Measurements from ENCODE around the gene THRSP. TPM values are rescaled to one million over a fixed set of nuclear protein-coding genes. Genes with fewer than 3 reads are reported as not detected.

Gene THRSP
- total RNA-seq, 1 donor from 2014 or later = not detected

- Mint-ChIP-seq H3K9me3 (no peaks in the 10 kb centered on the region), H3K27me3 (no peaks in the 10 kb centered on the region), H3K36me3 (no peaks in the 10 kb centered on the region), H3K27ac (peak overlapping the region; percentile 75), H3K4me3 (peak overlapping the region; percentile 34), H3K4me1 (ENCODE audit: unreplicated experiment) (peaks cover 15% of the 10 kb centered on the region)
- DNase-seq (ENCODE audit: extremely low spot score, unreplicated experiment) = no peak
- no peak for TF ChIP-seq CTCF (conservative IDR thresholded peaks at IDR 0.05)
These were observed 33.0 kb upstream of the THRSP start for GRCh38 chr11:78030429-78031325.

GRCh38 chr11:78031629-78032028 is 32.0 kb upstream of the THRSP start:
- Mint-ChIP-seq H3K27ac (no peak overlapping the region), H3K36me3 (no peaks in the 10 kb centered on the region), H3K4me3 (no peak overlapping the region), H3K4me1 (ENCODE audit: unreplicated experiment) (peaks cover 15% of the 10 kb centered on the region), H3K27me3 (no peaks in the 10 kb centered on the region), H3K9me3 (no peaks in the 10 kb centered on the region)
- no peak for TF ChIP-seq CTCF (conservative IDR thresholded peaks at IDR 0.05)
- no peak for DNase-seq (ENCODE audit: extremely low spot score, unreplicated experiment)

GRCh38 chr11:78032090-78032489 is 31.6 kb upstream of the THRSP start:
- Mint-ChIP-seq H3K4me1 (ENCODE audit: unreplicated experiment) (peaks cover 17% of the 10 kb centered on the region), H3K27me3 (no peaks in the 10 kb centered on the region), H3K9me3 (no peaks in the 10 kb centered on the region), H3K36me3 (no peaks in the 10 kb centered on the region), H3K4me3 (no peak overlapping the region), H3K27ac (no peak overlapping the region)
- DNase-seq (ENCODE audit: extremely low spot score, unreplicated experiment) = no peak
- TF ChIP-seq CTCF (conservative IDR thresholded peaks at IDR 0.05) = no peak

- no peak for TF ChIP-seq CTCF (conservative IDR thresholded peaks at IDR 0.05)
- no peak overlapping the region for H3K27ac Mint-ChIP-seq
- no peaks in the 10 kb centered on the region for H3K9me3 Mint-ChIP-seq
- no peak overlapping the region for H3K4me3 Mint-ChIP-seq
- no peaks in the 10 kb centered on the region for H3K27me3 Mint-ChIP-seq
- H3K36me3 Mint-ChIP-seq = no peaks in the 10 kb centered on the region
- DNase-seq (ENCODE audit: extremely low spot score, unreplicated experiment) = no peak
- H3K4me1 Mint-ChIP-seq (ENCODE audit: unreplicated experiment) = peaks cover 19% of the 10 kb centered on the region
These were observed 30.6 kb upstream of the THRSP start for GRCh38 chr11:78033040-78033439.

- H3K4me1 Mint-ChIP-seq (ENCODE audit: unreplicated experiment) = peaks cover 17% of the 10 kb centered on the region
- no peak for TF ChIP-seq CTCF (conservative IDR thresholded peaks at IDR 0.05)
- no peaks in the 10 kb centered on the region for H3K9me3 Mint-ChIP-seq
- no peak overlapping the region for H3K4me3 Mint-ChIP-seq
- H3K36me3 Mint-ChIP-seq = no peaks in the 10 kb centered on the region
- DNase-seq (ENCODE audit: extremely low spot score, unreplicated experiment) = no peak
- no peak overlapping the region for H3K27ac Mint-ChIP-seq
- no peaks in the 10 kb centered on the region for H3K27me3 Mint-ChIP-seq
These were observed 29.0 kb upstream of the THRSP start for GRCh38 chr11:78034623-78035022.

All from type B pancreatic cell (in vitro differentiated cells).